ENCODE measurements around the gene SLX4. TPM values are rescaled to one million over a fixed set of nuclear protein-coding genes. Genes with fewer than 3 reads are reported as not detected.

Gene SLX4
- total and polyA plus RNA-seq, 2 donors (not counting 3 experiments of a cell fraction or from before 2014, with no cell fraction given), result 2.9 to 8.9 TPM

DNA sequence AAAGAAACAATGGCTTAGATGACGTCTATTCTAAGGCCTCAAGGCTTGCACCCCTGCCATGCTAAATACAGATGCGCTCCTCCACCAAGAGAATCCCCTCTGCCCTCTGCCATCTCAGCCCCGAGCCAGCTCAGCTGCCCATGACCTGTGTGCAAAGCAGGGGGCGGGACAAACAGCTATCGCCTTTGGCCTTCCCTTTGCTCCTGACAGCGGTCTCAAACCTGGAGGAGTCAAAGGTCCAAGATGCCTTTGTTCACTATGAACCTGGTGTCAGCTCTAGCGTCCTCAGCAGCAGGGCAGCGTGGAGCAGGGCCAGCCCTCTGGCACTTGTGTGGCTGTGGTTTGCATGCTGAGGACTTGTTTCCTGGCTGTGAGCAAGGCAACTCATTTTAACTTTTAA is 12.3 kb downstream of the SLX4 start:
- H3K27ac ChIP-seq (ENCODE audit: insufficient read depth, low read depth, low read length), result no peak overlapping the region
- ChIA-PET POLR2A (no interaction called here), CTCF (no interaction called here)
- no peak overlapping the region for H2AFZ ChIP-seq (ENCODE audit: low read depth, low read length)
- intact Hi-C loops (cut with micrococcal nuclease), result no loop called here
- no peak overlapping the region for H3K9ac ChIP-seq (replicated peaks; ENCODE audit: extremely low read depth, insufficient read depth, low read length)
- dilution Hi-C loops (cut with MboI; ENCODE audit: extremely low pct_ligation_motif_present, low sequenced_read_pairs), result no loop called here
- no peaks in the 10 kb centered on the region for H4K20me1 ChIP-seq (replicated peaks; ENCODE audit: control insufficient read depth, extremely low read depth, insufficient read depth, low read length)
- no peaks in the 10 kb centered on the region for H3K27me3 ChIP-seq (ENCODE audit: control insufficient read depth in 2 of 2, insufficient read depth in 2 of 2, low read length in 2 of 2)
- no peaks in the 10 kb centered on the region for H3K9me1 ChIP-seq (replicated peaks; ENCODE audit: control insufficient read depth, extremely low read depth, insufficient read depth, low read length)
- TF ChIP-seq POLR2A (IDR thresholded peaks at IDR 0.05; ENCODE audit: low read depth, low read length), result no peak
- no peak for TF ChIP-seq MYC (IDR thresholded peaks at IDR 0.05; ENCODE audit: low read depth, low read length)
- TF ChIP-seq EZH2 (IDR thresholded peaks at IDR 0.05; ENCODE audit: borderline replicate concordance, low read depth, low read length, severe bottlenecking), result no peak
- TF ChIP-seq GATA2 (IDR thresholded peaks at IDR 0.05; ENCODE audit: insufficient read depth, insufficient read length, low read depth, low read length), result no peak
- TF ChIP-seq FOS (IDR thresholded peaks at IDR 0.05; ENCODE audit: borderline replicate concordance, insufficient read depth, low read length), result no peak
- no peak for TF ChIP-seq JUN (IDR thresholded peaks at IDR 0.05; ENCODE audit: borderline replicate concordance, insufficient read depth, insufficient read length, low read depth)
- TF ChIP-seq, protein P1, sequence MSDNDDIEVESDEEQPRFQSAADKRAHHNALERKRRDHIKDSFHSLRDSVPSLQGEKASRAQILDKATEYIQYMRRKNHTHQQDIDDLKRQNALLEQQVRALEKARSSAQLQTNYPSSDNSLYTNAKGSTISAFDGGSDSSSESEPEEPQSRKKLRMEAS (IDR thresholded peaks at IDR 0.05; ENCODE audit: insufficient read depth, insufficient read length), result no peak
- TF ChIP-seq, protein P2, sequence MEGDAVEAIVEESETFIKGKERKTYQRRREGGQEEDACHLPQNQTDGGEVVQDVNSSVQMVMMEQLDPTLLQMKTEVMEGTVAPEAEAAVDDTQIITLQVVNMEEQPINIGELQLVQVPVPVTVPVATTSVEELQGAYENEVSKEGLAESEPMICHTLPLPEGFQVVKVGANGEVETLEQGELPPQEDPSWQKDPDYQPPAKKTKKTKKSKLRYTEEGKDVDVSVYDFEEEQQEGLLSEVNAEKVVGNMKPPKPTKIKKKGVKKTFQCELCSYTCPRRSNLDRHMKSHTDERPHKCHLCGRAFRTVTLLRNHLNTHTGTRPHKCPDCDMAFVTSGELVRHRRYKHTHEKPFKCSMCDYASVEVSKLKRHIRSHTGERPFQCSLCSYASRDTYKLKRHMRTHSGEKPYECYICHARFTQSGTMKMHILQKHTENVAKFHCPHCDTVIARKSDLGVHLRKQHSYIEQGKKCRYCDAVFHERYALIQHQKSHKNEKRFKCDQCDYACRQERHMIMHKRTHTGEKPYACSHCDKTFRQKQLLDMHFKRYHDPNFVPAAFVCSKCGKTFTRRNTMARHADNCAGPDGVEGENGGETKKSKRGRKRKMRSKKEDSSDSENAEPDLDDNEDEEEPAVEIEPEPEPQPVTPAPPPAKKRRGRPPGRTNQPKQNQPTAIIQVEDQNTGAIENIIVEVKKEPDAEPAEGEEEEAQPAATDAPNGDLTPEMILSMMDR (IDR thresholded peaks at IDR 0.05; ENCODE audit: extremely low read depth in 1 of 2, insufficient read depth in 1 of 2, low read depth in 1 of 2, low read length in 2 of 2), result no peak
- no peak for TF ChIP-seq POLR2AphosphoS5 (IDR thresholded peaks at IDR 0.05; ENCODE audit: insufficient read depth, low read depth, low read length)
- DNase-seq (ENCODE audit: low read depth, low spot score), result no peak
- no peak overlapping the region for H3K4me2 ChIP-seq (ENCODE audit: insufficient read depth, low read length)
- FAIRE-seq, result no peak
- no TSS peak for BruUV-seq (replicated peaks)
- H3K79me2 ChIP-seq (ENCODE audit: control insufficient read depth, insufficient read depth, low read length), result no peaks in the 10 kb centered on the region
- no peak overlapping the region for H3K4me3 ChIP-seq (replicated peaks in 1 of 3; ENCODE audit: insufficient read depth in 1 of 3, low read depth in 1 of 3, low read length in 3 of 3)
- H3K9me3 ChIP-seq (replicated peaks; ENCODE audit: control insufficient read depth, insufficient read depth, low read length), result no peaks in the 10 kb centered on the region
- no peaks in the 10 kb centered on the region for H3K4me1 ChIP-seq (ENCODE audit: control insufficient read depth, extremely low read depth, insufficient read depth, low read length)
- no peaks in the 10 kb centered on the region for H3K36me3 ChIP-seq (ENCODE audit: control insufficient read depth in 2 of 2, extremely low read depth in 1 of 2, insufficient read depth in 2 of 2, low read length in 2 of 2)
